ENCODE measurements around the gene RPS15. TPM values are rescaled to one million over a fixed set of nuclear protein-coding genes. Genes with fewer than 3 reads are reported as not detected.
A peak's percentile ranks its signal among the peaks of the same experiment; 100 is the strongest.

RPS15 gene
- total RNA-seq, 6 donors from 2014 or later: 825 to 2,012 (median 1,317) TPM

DNA sequence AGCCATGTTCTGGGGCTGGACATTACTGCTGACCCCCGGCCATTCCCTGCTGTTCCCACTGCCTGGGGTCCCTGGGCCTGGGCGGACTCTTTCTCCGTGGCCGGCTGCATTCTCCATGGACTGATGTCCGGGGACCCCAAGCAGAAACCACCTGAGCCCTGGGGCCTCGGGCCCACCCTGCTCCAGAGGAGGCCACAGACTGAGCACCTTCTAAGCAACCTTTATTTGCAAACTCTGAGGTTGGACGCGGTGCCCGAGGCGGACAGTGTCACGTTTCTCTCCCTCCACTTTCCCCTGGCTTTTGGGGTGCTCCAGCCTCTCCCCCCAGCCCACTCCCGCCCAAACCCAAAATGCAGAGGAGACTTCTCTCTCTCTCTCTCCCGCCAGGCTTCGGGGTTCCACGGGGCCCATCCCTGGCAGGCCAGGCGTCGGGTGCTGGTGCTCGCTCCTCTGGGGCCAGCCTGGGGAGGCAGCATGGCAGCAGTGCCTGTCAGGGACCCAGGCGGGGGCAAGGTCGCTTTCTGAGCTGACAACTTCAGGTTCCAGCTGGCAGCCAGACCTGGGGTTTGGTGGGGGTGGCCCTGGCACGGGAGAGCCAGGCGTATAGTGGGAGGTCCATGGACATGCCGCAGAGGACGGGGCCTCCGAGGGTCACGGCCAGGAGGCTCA is 43.2 kb downstream of the RPS15 start:
- Histone ChIP-seq H3K27me3 (no peaks in the 10 kb centered on the region), H3K4me1 (peaks cover 16 to 24% (median 22%) of the 10 kb centered on the region in 4 donors), H3K4me3 (no peak overlapping the region), H3K27ac (no peak overlapping the region), H3K9me3 (no peaks in the 10 kb centered on the region), H3K36me3 (peaks cover 0 to 5% (median 2%) of the 10 kb centered on the region in 4 donors)
- ATAC-seq (ENCODE audit: low FRiP score in 2 of 2) (no peak), DNase-seq (peak in 1 of 2 donors; percentile 41)
- TF ChIP-seq EP300 (IDR thresholded peaks at IDR 0.05) (no peak), POLR2AphosphoS5 (IDR thresholded peaks at IDR 0.05) (no peak), POLR2A (IDR thresholded peaks at IDR 0.05) (no peak)
- TF ChIP-seq, protein P1, sequence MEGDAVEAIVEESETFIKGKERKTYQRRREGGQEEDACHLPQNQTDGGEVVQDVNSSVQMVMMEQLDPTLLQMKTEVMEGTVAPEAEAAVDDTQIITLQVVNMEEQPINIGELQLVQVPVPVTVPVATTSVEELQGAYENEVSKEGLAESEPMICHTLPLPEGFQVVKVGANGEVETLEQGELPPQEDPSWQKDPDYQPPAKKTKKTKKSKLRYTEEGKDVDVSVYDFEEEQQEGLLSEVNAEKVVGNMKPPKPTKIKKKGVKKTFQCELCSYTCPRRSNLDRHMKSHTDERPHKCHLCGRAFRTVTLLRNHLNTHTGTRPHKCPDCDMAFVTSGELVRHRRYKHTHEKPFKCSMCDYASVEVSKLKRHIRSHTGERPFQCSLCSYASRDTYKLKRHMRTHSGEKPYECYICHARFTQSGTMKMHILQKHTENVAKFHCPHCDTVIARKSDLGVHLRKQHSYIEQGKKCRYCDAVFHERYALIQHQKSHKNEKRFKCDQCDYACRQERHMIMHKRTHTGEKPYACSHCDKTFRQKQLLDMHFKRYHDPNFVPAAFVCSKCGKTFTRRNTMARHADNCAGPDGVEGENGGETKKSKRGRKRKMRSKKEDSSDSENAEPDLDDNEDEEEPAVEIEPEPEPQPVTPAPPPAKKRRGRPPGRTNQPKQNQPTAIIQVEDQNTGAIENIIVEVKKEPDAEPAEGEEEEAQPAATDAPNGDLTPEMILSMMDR (IDR thresholded peaks at IDR 0.05): no peak
- 89 to 91% methylated on average over 22 to 23 of the region's 26 CpGs for WGBS, 2 donors

DNA sequence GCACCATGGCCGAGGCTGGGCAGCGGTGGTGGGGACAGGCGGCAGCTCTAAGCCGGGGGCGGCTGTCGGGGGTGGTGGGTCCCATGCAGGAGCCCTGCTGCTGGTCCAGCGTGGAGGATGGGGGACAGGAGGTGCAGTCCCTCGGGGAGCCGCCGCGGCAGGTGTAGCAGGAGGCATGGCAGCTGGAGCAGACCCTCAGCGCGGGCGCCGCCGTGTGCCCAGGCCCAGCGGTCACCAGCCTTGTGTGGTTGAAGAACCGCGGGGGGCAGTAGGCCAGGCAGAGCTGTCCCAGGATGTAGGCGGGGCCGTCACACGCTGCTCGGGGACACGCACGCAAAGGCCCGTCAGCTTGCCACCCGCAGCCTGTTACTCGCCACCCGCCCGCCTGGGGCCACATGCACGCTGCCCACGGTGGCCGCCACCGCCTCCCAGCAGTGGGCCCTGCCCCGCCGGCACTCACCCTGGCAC is 43.7 kb downstream of the RPS15 start:
- 91 to 94% methylated on average over 12 to 16 of the region's 36 CpGs for WGBS, 2 donors
- Histone ChIP-seq H3K4me3 (no peak overlapping the region), H3K27ac (no peak overlapping the region), H3K27me3 (no peaks in the 10 kb centered on the region), H3K36me3 (peaks cover 0 to 3% (median 0%) of the 10 kb centered on the region in 4 donors), H3K9me3 (no peaks in the 10 kb centered on the region), H3K4me1 (peaks cover 16 to 24% (median 22%) of the 10 kb centered on the region in 4 donors)
- TF ChIP-seq, protein P1 (IDR thresholded peaks at IDR 0.05): no peak
- no peak for TF ChIP-seq POLR2A (IDR thresholded peaks at IDR 0.05)
- no peak for TF ChIP-seq EP300 (IDR thresholded peaks at IDR 0.05)
- TF ChIP-seq POLR2AphosphoS5 (IDR thresholded peaks at IDR 0.05): no peak
- ATAC-seq (ENCODE audit: low FRiP score in 2 of 2) (no peak), DNase-seq (peak in 1 of 2 donors; percentile 82)

DNA sequence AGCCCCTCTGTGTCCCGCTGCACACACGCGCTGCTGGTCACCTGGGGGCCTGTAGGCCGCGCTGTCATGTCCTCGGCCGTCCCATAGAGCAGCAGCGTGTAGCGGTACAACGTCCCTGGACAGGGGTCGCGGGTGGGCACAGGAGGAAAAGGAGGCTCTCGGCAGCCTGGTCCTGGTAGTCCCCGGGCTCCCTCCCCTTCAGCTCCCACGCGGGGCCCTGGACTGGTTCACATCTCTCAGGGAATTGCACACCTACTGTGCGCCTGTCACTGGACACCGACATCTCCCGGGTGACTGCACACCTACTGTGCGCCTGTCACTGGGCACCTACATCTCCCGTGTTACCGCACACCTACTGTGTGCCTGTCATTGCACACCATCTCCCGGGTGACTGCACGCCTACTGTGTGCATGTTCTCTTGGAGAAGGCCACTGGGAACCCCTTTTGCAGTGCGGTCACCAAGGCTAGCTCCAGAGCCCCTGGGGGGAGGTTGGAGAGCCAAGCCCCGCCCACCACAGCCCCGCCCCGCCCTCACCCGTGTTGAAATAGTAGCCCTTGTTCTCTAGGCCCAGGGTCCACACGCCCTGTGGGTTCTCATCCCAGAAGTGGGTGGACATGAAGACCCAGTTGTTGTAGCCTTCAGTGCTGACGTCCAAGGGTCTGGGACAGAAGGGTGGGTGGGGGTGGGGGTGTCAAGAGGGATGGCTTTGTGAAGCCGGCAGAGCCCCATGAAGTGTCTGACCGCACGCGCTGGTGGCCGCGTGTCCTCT is 44.4 kb downstream of the RPS15 start:
- Histone ChIP-seq H3K27me3 (no peaks in the 10 kb centered on the region), H3K4me1 (peaks cover 15 to 20% (median 17%) of the 10 kb centered on the region in 4 donors), H3K9me3 (no peaks in the 10 kb centered on the region), H3K36me3 (no peaks in the 10 kb centered on the region), H3K4me3 (no peak overlapping the region), H3K27ac (no peak overlapping the region)
- ATAC-seq (ENCODE audit: low FRiP score in 2 of 2) (no peak), DNase-seq (peak in 1 of 2 donors; percentile 44)
- TF ChIP-seq, protein P1 (IDR thresholded peaks at IDR 0.05): no peak
- no peak for TF ChIP-seq POLR2A (IDR thresholded peaks at IDR 0.05)
- TF ChIP-seq POLR2AphosphoS5 (IDR thresholded peaks at IDR 0.05): no peak
- TF ChIP-seq EP300 (IDR thresholded peaks at IDR 0.05): no peak
- WGBS, 2 donors: 85 to 98% methylated on average over 15 to 37 of the region's 37 CpGs

DNA sequence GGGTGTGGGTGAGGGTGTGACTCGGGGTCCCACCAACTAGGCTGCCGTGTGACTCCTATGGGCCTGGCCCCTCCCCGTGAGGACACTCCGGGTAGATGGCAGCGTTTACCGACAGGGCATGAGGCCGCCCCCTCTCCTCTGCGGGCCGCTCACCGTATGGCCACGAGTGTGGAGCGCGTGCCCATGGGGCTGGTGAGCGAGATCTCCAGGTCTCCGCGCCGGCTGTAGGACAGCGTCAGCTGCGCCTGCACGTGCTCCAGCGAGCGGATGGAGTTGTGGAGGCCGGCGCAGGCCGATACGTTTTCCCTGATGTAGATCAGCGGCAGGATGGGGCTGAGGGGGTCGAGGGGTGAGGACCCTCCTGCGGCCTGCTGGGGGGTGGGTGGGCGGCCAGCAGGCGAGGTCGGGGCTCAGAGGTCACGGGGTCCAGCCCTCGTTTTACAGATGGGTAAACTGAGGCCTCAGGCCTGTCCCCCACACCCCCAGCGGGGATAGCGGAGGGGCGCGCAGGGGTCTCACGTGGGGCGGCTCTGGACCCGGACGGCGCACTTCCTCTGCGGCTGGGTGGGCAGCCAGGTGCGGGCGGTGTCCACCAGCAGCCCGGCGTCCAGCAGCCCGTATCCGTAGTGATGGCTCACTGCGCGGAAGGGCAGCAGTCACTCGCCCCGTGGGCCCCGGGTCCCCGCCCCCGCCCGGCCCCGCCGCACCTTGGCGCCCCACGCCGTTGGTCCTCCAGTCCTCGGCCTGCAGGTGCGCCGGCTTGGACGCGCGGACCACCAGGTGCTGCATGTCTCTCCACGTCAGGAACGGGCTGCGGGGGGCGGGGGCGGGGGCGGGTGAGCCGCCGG is 45.2 kb downstream of the RPS15 start:
- ATAC-seq (ENCODE audit: low FRiP score in 2 of 2): no peak
- Histone ChIP-seq H3K27me3 (no peaks in the 10 kb centered on the region), H3K36me3 (no peaks in the 10 kb centered on the region), H3K9me3 (no peaks in the 10 kb centered on the region), H3K4me3 (no peak overlapping the region), H3K27ac (no peak overlapping the region), H3K4me1 (peaks cover 7 to 12% (median 9%) of the 10 kb centered on the region in 4 donors)
- no peak for TF ChIP-seq POLR2A (IDR thresholded peaks at IDR 0.05)
- TF ChIP-seq, protein P1 (IDR thresholded peaks at IDR 0.05): no peak
- no peak for TF ChIP-seq EP300 (IDR thresholded peaks at IDR 0.05)
- TF ChIP-seq POLR2AphosphoS5 (IDR thresholded peaks at IDR 0.05): no peak
- 93 to 94% methylated on average over 33 to 62 of the region's 77 CpGs for WGBS, 2 donors
- DNase-seq: peak in 1 of 2 donors; percentile 86

All from upper lobe of left lung (tissue), 6 donors.